ENCODE data around the gene OBSCN.

The OBSCN gene

GRCh38 chr1:228392111-228392936 is 184.5 kb downstream of the OBSCN start:
- no peak for DNase-seq

GRCh38 chr1:228393268-228393701 is 185.4 kb downstream of the OBSCN start:
- peak; percentile 33 to 61 (median 40) for DNase-seq

- no peak for DNase-seq
Observed at GRCh38 chr1:228393811-228394570, 186.1 kb downstream of the OBSCN start.

GRCh38 chr1:228394571-228395394 is 186.9 kb downstream of the OBSCN start:
- no peak for DNase-seq

GRCh38 chr1:228396770-228397662 is 189.2 kb downstream of the OBSCN start:
- no peak for DNase-seq

GRCh38 chr1:228397966-228398365 is 190.1 kb downstream of the OBSCN start:
- DNase-seq: no peak

GRCh38 chr1:228398741-228399461 is 191.1 kb downstream of the OBSCN start:
- DNase-seq: no peak

GRCh38 chr1:228399531-228400236 is 191.8 kb downstream of the OBSCN start:
- no peak for DNase-seq

- DNase-seq: no peak
Observed at GRCh38 chr1:228400237-228400651, 192.4 kb downstream of the OBSCN start.

GRCh38 chr1:228400692-228401454 is 193.0 kb downstream of the OBSCN start:
- no peak for DNase-seq

- DNase-seq: no peak
Observed at GRCh38 chr1:228401782-228402640, 194.2 kb downstream of the OBSCN start.

- DNase-seq: no peak
Observed at GRCh38 chr1:228402641-228403025, 194.8 kb downstream of the OBSCN start.

- DNase-seq: no peak
Observed at GRCh38 chr1:228403231-228403631, 195.4 kb downstream of the OBSCN start.

GRCh38 chr1:228404107-228404720 is 196.4 kb downstream of the OBSCN start:
- DNase-seq: peak; percentile 42 to 76 (median 70)

GRCh38 chr1:228405200-228405978 is 197.5 kb downstream of the OBSCN start:
- DNase-seq: no peak

GRCh38 chr1:228405979-228406228 is 198.1 kb downstream of the OBSCN start:
- DNase-seq: no peak

GRCh38 chr1:228407106-228408040 is 199.5 kb downstream of the OBSCN start:
- DNase-seq: no peak

All from suppressor macrophage treated with lipopolysaccharide for 1 hour (primary cell).